ENCODE results near the gene ZNF182. TPM values are rescaled to one million over a fixed set of nuclear protein-coding genes. Genes with fewer than 3 reads are reported as not detected.
A peak's percentile ranks its signal among the peaks of the same experiment; 100 is the strongest.
"Not testable (repeated sequence)": the region's sequence is repeated elsewhere in the genome, so short reads cannot be mapped to it uniquely, and the experiment has no call there.

ZNF182 gene
- total RNA-seq, 1 experiment from 2014 or later = 6.2 TPM

DNA sequence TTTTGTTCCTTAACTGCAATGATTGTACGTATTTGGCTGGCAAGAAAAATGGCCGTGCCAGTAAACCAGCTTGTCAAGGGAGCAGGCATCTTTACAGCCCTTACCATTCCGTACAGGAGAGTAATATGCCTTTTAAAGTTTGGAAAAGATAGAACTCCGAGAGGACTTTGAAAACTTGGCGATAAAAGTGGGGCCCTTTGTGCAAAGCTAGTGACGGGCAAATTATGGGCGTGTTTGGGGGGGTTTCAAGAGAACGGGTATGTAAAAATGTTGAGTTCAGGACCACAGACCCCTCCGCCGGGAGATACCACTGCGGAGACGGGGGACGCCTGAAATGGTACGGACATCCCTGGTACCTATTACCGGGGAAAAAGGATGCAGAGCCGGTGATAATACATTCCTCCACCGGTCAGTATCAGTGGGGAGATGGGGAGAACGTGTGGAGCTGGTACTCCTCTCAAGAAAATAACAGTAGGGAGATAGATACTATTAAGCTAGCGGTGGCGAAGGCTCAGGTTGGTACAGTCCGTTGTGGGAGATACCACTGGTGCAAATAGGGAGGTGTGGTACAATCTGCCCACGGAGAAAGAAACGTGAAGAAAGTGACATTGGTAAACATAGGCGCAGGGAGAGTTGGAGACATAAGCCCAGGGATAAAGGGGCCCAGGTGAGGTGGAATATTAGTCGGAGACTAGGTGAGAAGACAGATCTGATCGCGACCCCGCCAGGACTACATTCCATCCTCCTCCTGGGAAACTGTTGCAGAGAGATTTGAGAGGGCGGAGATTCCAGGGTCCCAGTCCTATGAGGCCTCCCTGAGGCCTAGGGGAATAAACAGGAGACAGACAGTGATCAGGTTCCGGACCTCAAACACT is 17.5 kb upstream of the ZNF182 start (continued):
- TF ChIP-seq, protein P1, sequence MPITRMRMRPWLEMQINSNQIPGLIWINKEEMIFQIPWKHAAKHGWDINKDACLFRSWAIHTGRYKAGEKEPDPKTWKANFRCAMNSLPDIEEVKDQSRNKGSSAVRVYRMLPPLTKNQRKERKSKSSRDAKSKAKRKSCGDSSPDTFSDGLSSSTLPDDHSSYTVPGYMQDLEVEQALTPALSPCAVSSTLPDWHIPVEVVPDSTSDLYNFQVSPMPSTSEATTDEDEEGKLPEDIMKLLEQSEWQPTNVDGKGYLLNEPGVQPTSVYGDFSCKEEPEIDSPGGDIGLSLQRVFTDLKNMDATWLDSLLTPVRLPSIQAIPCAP (CRISPR knock-in tag; IDR thresholded peaks at IDR 0.05) = no peak
- TF ChIP-seq GTF2I (CRISPR knock-in tag; conservative IDR thresholded peaks at IDR 0.05) (no peak), ZBTB21 (CRISPR knock-in tag; IDR thresholded peaks at IDR 0.05; ENCODE audit: borderline replicate concordance) (no peak), ZNF423 (CRISPR knock-in tag; IDR thresholded peaks at IDR 0.05) (no peak), GABPB1 (CRISPR knock-in tag; IDR thresholded peaks at IDR 0.05) (no peak)

DNA sequence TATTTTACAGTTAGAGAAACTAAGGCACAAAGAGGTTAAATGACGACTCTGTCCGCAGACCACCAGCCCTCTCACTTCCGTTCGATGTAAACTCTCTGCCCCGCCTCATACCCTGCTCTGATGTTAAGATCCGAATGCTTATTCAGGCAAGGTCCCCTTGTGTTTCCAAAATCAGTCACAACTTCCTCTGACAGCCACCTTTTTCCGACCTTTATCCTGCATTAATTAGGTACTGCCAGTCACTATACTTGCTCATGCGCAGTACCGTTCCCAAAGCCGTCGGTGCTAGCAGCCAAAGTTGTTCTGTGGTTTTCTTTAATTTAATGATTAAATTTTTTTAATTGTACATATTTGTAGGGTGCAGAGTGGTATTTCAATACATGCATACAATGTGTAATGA is 16.7 kb upstream of the ZNF182 start:
- H3K27ac Mint-ChIP-seq; H3K9me3 Mint-ChIP-seq; H3K4me1 Mint-ChIP-seq; POLR2A ChIA-PET; H3K27me3 Mint-ChIP-seq (ENCODE audit: low read depth); DNase-seq (ENCODE audit: low spot score); ATAC-seq; H3K36me3 Mint-ChIP-seq: not testable (repeated sequence)
- CTCF ChIA-PET = interaction anchor here (1.4 kb wide), 1 partner anchor 213 kb away, joined by 6 read pairs; no protein-coding TSS in a partner anchor
- peak overlapping the region; percentile 96 for H3K4me3 Mint-ChIP-seq

DNA sequence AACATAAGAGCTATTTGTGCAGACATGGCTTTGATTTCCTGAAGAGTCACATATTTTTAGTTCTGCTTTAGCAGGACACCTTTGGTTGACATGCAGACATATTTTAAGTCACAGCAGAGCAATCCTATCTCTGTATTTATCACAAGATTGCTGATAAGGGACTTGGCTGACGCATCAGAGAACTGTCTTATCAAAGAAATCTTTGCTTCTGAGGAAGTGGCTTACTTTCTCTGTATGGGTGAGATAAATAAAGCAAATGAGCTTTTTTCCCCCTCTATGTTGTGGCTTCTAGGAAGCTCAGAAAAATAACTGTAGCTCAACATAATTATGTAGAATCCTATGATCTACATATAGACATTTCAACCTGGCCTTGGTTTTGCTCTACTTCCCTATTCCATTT is 16.1 kb upstream of the ZNF182 start:
- H3K27ac Mint-ChIP-seq; ATAC-seq; CTCF ChIA-PET; POLR2A ChIA-PET; DNase-seq (ENCODE audit: low spot score); H3K27me3 Mint-ChIP-seq (ENCODE audit: low read depth); H3K9me3 Mint-ChIP-seq; H3K4me1 Mint-ChIP-seq; H3K4me3 Mint-ChIP-seq; H3K36me3 Mint-ChIP-seq: not testable (repeated sequence)

DNA sequence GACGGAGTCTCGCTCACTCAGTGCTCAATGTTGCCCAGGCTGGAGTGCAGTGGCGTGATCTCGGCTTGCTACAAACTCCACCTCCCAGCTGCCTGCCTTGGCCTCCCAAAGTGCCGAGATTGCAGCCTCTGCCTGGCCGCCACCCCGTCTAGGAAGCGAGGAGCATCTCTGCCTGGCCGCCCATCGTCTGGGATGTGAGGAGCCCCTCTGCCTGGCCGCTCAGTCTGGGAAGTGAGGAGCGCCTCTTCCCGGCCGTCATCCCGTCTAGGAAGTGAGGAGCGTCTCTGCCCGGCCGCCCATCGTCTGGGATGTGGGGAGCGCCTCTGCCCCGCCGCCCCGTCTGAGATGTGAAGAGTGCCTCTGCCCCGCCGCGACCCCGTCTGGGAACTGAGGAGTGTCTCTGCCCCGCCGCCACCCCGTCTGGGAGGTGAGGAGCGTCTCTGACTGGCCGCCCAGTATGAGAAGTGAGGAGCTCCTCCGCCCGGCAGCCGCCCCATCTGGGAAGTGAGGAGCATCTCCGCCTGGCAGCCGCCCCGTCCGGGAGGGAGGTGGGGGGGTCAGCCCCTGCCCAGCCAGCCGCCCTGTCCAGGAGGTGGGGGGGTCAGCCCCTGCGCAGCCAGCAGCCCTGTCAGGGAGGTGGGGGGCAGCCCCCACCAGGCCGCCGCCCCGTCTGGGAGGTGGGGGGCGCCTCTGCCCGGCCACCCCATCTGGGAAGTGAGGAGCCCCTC is 13.0 kb upstream of the ZNF182 start:
- H3K9me3 Mint-ChIP-seq; H3K27me3 Mint-ChIP-seq (ENCODE audit: low read depth); H3K4me1 Mint-ChIP-seq; ATAC-seq; POLR2A ChIA-PET; DNase-seq (ENCODE audit: low spot score); H3K27ac Mint-ChIP-seq; CTCF ChIA-PET; H3K4me3 Mint-ChIP-seq; H3K36me3 Mint-ChIP-seq: not testable (repeated sequence)

DNA sequence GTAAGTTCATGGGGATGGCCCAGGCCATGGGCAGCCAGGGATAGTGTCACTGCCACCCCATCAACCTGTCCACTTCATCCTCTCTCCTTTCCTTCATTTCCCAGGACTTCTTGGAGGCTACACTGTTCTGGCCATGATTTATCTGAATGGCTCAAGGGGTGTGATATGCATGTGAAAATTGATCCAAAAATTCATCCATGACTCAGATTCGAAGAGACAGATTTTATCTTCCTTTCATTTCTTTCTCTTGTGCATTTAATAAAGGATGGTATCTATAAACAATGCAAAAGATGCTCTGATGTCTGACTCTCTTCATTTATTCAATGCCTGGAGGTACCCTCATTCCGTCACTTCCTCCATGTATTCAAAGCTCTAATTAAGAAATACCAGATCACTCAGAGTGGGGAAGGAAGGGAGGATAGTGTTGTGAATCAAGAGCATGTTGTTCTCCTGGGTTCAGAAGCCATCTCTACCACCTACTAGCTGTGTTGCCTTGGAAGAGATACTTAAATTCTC is 5.7 kb upstream of the ZNF182 start:
- POLR2A ChIA-PET; H3K4me3 Mint-ChIP-seq; DNase-seq (ENCODE audit: low spot score); CTCF ChIA-PET; ATAC-seq; H3K27me3 Mint-ChIP-seq (ENCODE audit: low read depth); H3K4me1 Mint-ChIP-seq; H3K9me3 Mint-ChIP-seq; H3K36me3 Mint-ChIP-seq; H3K27ac Mint-ChIP-seq: not testable (repeated sequence)

DNA sequence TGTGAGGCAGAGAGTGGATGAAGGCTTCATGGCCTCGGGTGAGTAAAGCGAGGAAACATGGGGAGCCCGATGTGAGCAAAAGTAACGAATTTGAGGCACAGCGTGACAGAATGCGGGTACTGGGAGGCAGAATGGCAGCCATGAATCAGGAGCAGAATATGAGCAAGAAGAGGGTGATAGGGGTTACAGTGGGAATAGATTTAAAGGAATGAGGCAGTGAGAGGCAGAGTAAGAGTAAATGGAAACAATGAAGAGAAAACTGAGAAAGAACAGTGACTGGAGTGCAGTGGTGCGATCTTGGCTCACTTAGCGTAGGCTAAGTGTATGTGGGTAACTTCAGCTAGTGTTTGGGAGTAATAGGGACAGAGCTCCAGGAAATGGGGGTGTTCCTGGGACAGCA is 2.9 kb upstream of the ZNF182 start, which contains the start of gene SPACA5:
TSS of gene SPACA5 (plus strand) at position 301 of the 400 bp plus-strand sequence. CDS start 815 bp downstream, outside the sequence.
- H3K4me1 Mint-ChIP-seq; POLR2A ChIA-PET; CTCF ChIA-PET; ATAC-seq; H3K36me3 Mint-ChIP-seq; H3K4me3 Mint-ChIP-seq; H3K27ac Mint-ChIP-seq; H3K27me3 Mint-ChIP-seq (ENCODE audit: low read depth); DNase-seq (ENCODE audit: low spot score); H3K9me3 Mint-ChIP-seq: not testable (repeated sequence)

DNA sequence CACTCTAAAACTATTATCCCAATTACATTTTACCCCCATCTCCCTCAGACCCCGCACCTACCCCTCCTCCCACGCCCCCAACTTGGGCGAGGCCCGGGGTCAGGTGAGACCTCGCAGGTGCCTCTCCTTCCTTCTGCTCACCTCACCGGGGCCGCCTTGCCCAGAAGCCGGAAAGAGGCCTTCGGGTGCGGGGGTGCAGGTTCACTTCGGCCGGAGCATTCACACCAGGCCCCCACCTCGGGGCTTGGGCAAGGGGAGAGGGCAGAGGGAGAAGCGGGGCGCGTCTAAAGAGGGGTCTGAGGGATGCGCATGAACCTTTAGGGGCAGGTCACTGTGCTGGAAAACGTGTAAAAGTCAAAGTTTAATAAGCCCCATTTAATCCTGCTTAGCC is 427 bp downstream of the ZNF182 start:
- ATAC-seq (peak; percentile 9; the same call in 1 of the 2 replicates), DNase-seq (ENCODE audit: low spot score) (no peak)
- H3K4me1 Mint-ChIP-seq = 0 out of 2 replicates have a peak, but pooled peaks cover 6% of the 10 kb centered on the region
- no peaks in the 10 kb centered on the region for H3K9me3 Mint-ChIP-seq
- H3K4me3 Mint-ChIP-seq = peak overlapping the region; percentile 90
- H3K36me3 Mint-ChIP-seq = peaks cover 8% of the 10 kb centered on the region
- CTCF ChIA-PET = no interaction called here
- 0 out of 2 replicates have a peak overlapping the region, but pooled peaks have one; percentile 89 for H3K27ac Mint-ChIP-seq
- H3K27me3 Mint-ChIP-seq (ENCODE audit: low read depth) = peaks cover 5% of the 10 kb centered on the region
- POLR2A ChIA-PET = no interaction called here
- TF ChIP-seq GRHL2 (CRISPR knock-in tag; IDR thresholded peaks at IDR 0.05; ENCODE audit: insufficient replicate concordance, severe bottlenecking) (no peak), ELF4 (CRISPR knock-in tag; IDR thresholded peaks at IDR 0.05; ENCODE audit: low read depth) (no peak), KAT7 (CRISPR knock-in tag; IDR thresholded peaks at IDR 0.05; ENCODE audit: borderline replicate concordance) (no peak)
- TF ChIP-seq, protein P2, sequence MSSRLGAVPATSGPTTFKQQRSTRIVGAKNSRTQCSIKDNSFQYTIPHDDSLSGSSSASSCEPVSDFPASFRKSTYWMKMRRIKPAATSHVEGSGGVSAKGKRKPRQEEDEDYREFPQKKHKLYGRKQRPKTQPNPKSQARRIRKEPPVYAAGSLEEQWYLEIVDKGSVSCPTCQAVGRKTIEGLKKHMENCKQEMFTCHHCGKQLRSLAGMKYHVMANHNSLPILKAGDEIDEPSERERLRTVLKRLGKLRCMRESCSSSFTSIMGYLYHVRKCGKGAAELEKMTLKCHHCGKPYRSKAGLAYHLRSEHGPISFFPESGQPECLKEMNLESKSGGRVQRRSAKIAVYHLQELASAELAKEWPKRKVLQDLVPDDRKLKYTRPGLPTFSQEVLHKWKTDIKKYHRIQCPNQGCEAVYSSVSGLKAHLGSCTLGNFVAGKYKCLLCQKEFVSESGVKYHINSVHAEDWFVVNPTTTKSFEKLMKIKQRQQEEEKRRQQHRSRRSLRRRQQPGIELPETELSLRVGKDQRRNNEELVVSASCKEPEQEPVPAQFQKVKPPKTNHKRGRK (CRISPR knock-in tag; IDR thresholded peaks at IDR 0.05; ENCODE audit: borderline replicate concordance) = no peak
- TF ChIP-seq, protein P3, sequence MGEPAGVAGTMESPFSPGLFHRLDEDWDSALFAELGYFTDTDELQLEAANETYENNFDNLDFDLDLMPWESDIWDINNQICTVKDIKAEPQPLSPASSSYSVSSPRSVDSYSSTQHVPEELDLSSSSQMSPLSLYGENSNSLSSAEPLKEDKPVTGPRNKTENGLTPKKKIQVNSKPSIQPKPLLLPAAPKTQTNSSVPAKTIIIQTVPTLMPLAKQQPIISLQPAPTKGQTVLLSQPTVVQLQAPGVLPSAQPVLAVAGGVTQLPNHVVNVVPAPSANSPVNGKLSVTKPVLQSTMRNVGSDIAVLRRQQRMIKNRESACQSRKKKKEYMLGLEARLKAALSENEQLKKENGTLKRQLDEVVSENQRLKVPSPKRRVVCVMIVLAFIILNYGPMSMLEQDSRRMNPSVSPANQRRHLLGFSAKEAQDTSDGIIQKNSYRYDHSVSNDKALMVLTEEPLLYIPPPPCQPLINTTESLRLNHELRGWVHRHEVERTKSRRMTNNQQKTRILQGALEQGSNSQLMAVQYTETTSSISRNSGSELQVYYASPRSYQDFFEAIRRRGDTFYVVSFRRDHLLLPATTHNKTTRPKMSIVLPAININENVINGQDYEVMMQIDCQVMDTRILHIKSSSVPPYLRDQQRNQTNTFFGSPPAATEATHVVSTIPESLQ (CRISPR knock-in tag; IDR thresholded peaks at IDR 0.05) = no peak
- TF ChIP-seq, protein P4, sequence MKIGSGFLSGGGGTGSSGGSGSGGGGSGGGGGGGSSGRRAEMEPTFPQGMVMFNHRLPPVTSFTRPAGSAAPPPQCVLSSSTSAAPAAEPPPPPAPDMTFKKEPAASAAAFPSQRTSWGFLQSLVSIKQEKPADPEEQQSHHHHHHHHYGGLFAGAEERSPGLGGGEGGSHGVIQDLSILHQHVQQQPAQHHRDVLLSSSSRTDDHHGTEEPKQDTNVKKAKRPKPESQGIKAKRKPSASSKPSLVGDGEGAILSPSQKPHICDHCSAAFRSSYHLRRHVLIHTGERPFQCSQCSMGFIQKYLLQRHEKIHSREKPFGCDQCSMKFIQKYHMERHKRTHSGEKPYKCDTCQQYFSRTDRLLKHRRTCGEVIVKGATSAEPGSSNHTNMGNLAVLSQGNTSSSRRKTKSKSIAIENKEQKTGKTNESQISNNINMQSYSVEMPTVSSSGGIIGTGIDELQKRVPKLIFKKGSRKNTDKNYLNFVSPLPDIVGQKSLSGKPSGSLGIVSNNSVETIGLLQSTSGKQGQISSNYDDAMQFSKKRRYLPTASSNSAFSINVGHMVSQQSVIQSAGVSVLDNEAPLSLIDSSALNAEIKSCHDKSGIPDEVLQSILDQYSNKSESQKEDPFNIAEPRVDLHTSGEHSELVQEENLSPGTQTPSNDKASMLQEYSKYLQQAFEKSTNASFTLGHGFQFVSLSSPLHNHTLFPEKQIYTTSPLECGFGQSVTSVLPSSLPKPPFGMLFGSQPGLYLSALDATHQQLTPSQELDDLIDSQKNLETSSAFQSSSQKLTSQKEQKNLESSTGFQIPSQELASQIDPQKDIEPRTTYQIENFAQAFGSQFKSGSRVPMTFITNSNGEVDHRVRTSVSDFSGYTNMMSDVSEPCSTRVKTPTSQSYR (CRISPR knock-in tag; IDR thresholded peaks at IDR 0.05) = no peak
